Peyer's patch (tissue), 4 donors: ENCODE data around the gene FRMPD4.

Experiments
- CTCF ChIP-seq, 6 experiments: fragments of 450-650 bp in 4 of 6; fragments of 200-600 bp in 2 of 6; sonication (generic) in 1 of 6; IDR thresholded peaks; one replicate each; pipeline ENCODE4 v1.5.1; 2017 to 2019; ENCODE audit warnings: antibody characterized with exemption in 6 of 6, mild to moderate bottlenecking in 3 of 6, moderate library complexity in 1 of 6
- POLR2A ChIP-seq, 2 donors: fragments of 450-650 bp; IDR thresholded peaks; one replicate each; pipeline ENCODE4 v1.5.1; 2017; ENCODE audit warnings: antibody characterized with exemption in 2 of 2, mild to moderate bottlenecking in 2 of 2, moderate library complexity in 2 of 2

- TF ChIP-seq CTCF (IDR thresholded peaks at IDR 0.05) (no peak), POLR2A (IDR thresholded peaks at IDR 0.05) (no peak)
Observed at GRCh38 chrX:12227412-12228041, 89.3 kb downstream of the FRMPD4 start.
